ENCODE results near the gene CAVIN4.

The CAVIN4 gene, protein sequence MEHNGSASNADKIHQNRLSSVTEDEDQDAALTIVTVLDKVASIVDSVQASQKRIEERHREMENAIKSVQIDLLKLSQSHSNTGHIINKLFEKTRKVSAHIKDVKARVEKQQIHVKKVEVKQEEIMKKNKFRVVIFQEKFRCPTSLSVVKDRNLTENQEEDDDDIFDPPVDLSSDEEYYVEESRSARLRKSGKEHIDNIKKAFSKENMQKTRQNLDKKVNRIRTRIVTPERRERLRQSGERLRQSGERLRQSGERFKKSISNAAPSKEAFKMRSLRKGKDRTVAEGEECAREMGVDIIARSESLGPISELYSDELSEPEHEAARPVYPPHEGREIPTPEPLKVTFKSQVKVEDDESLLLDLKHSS

DNA sequence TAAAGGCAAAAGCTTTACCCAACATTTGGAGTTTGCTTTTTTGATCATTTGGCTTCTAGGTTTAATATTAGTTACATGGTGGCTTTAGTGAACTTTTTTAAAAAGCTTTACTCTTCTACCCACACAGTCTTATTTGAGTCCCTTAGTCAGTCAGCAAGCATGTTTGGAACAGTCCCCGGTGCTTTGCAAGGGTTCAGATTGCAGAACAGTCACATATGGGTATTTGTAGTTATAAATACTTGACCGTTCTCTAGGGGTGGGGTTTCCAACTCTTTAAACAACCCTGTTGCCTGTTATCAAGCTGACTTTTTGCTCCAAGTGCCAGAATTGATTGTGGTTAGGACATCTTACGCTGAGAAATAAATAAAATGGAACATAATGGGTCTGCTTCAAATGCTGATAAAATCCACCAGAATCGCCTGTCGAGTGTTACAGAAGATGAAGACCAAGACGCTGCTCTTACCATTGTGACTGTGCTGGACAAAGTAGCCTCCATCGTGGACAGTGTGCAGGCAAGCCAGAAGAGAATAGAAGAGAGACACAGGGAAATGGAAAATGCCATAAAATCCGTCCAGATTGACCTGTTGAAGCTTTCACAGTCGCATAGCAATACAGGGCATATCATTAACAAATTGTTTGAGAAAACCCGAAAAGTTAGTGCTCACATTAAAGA, at the start of gene CAVIN4:
TSS of gene CAVIN4 (plus strand) at position 304 of the 673 bp plus-strand sequence. CDS start at position 369, 65 bp downstream.
- DNase-seq, result no peak

DNA sequence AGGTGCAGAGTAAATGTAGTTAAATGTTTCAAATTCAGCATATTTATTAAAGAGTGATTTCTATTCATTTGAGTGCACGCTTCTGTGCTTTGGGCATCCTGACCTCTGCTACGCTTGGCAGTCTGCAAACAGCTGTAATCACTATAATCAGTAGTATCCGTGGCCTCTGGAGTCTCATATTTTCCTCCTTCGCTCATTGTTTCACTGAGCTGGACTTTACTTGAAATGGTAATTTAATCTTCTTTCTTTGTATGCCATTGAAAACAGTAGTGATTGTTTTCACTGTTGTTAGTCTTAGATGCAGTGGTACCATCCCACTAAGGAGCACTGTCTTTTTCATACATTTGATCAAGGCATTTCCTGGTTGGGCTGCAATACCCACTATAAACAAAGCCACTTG, 43.5 kb upstream of the CAVIN4 start:
- no peak for DNase-seq

DNA sequence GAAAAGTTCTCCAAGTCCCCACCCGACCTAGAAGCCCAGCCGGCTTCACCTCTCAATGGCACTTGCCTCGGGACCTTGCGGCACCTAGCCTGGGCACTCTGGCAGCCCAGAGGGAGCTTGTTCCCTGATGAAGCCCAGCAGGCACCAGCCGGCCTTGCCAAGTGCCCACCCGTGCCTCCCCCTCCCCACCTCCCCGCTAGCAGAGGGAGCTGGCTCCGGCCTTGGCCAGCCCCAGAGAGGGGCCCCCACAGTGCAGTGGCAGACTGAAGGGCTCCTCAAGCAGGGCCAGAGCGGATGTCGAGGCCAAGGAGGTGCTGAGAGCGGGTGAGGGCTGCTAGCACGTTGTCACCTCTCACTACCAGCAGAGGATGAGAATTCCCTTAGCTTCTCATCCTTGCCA, 37.6 kb upstream of the CAVIN4 start:
- no peak for DNase-seq

DNA sequence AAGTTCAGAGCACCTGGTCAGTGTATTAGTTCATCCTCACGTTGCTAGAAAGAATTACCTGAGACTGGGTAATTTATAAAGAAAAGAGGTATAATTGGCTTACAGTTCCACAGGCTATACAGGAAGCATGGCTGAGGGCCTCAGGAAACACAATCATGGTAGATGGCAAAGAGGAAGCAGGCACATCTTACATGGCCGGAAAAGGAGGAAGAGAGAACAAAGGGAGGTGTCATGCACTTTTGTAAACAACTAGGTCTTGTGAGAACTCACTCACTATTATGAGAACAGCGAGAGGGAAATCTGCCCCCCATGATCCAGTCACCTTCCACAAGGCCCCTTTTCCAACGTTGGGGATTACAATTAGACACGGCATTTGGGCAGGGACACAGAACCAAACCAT, 28.8 kb upstream of the CAVIN4 start:
- DNase-seq, result no peak

DNA sequence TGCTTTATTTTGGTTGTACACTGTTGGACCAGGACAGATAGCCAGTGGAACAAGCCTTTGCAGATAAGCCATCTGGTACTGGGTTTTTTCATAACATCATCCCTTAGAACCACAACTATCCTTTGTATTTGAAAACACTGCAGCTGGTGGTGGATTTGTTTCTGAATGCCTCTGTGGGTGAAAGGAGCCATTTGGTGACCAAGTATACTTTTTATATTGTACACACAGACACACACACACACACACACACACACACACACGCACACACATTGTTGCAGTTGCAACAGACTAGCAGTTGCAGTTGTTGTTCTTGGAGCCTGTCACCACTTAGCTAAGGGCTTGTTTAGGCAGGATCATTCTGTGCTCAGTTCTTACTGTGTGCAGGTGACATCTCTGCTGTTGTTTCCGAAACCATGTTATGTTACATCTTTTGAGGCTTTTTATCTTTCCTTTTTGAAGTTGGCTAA, 22.9 kb upstream of the CAVIN4 start:
- no peak for DNase-seq

DNA sequence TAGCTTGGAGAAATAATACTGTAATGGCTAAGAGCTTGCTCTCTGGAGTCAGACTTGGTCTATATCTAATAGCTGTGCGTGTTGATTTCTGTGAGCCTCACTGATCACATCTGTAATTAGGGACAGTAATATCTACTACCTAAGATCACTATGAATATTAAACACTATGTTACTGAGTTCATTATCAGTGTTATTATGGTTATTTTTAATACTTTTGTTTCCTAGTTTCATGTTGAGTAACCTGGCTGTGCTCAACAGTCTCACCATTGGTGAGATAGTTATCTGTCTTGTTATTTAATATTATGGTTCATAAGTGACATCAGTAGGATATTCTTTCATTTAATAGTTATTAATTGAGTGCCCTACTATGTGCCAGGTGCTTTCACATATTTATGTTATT, 22.4 kb upstream of the CAVIN4 start:
- no peak for DNase-seq

DNA sequence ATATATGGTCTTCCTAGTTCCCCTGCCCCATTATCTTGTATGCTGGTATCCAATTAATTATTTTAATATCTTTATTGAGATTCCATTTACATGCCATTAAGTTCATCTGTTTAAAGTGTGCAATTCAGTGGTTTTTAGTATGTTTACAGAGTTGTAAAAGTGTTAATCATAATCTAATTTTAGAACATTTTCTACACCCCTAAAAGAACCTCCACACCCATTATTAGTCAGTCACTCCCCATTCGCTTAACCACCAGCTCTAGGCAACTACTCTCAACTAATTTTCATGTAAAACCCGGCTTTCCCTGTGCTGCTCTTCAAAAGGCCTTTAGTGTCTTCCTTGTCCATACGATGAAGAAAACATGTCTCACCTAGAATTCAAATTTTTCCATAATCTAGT, 20.8 kb upstream of the CAVIN4 start:
- DNase-seq, result no peak

DNA sequence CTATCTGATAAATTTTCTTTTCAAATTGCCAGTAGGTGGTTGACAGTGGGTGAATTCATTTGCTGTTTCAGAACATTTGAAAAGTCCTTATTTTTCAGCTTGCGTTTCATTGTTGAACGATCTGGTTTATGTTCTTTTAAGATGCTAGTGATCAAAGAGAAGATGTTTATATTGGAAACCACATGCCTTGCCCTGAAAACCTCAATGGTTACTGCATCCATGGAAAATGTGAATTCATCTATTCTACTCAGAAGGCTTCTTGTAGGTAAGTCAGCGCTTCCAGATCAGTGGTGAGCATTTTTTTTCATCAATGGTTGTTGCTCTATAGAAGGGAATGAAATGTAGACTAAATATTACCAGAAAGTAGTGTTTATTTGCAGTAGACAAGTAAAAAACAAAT, 16.6 kb upstream of the CAVIN4 start:
- DNase-seq, result no peak

DNA sequence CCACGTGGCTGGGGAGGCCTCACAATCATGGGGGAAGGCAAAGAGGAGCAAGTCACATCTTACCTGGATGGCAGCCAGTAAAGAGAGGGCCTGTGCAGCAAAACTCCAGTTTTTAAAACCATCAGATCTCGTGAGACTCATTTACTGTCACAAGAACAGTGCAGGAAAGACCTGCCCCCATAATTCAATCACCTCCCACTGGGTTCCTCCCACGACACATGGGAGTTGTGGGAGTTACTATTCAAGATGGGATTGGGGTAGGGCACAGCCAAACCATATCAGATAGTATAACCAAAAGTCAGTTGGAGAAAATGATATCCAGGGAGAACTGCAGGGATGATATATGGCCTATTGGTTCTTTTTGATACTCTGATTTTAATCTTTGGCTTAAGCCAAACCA, 10.0 kb upstream of the CAVIN4 start:
- DNase-seq, result no peak

DNA sequence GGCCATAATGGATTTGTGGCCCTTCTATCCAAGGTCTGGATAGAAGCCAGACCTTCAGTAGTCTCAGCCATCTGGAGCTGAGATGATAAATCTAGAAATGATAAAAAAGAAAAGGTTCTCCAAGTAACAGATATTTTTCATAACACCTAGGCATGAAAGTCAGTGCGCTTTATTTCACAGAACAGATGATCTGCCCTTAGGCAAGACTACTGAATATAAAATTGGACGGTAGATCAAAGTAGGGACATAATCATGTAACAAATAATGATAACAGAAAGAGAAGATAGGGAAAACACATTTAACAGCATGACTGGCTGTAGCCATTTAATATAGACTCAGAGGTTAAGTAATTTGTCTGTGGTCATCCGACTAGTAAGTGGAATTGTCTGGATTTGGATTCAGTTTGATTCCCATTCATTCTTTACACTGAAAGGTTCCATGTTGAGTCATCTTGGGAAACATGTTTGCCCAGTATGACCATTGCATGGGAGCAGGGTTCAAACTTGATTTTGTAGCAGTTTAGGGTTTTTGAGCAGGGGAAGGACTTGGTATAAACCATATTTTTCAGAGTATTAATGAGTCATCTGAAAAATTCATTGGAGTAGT, 4.1 kb upstream of the CAVIN4 start:
- DNase-seq, result no peak

DNA sequence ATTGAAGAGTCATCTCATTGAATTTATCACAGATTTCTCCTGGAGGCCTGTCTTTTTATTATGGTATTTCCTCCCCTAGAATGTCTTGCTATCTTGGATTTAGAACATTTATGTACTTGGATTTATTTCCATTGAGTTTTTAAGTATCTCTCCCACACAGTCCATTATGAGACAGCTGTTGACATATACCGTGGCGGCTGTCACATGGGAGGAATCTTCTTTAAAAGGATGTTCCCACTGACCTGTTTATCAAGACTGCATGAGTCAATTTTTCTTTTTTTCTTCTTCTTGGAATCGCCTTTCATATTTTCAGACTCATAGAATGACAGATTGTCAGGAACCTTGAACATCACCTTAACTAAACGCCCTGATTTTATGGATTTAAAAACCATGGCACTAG, 2.9 kb upstream of the CAVIN4 start:
- no peak for DNase-seq

DNA sequence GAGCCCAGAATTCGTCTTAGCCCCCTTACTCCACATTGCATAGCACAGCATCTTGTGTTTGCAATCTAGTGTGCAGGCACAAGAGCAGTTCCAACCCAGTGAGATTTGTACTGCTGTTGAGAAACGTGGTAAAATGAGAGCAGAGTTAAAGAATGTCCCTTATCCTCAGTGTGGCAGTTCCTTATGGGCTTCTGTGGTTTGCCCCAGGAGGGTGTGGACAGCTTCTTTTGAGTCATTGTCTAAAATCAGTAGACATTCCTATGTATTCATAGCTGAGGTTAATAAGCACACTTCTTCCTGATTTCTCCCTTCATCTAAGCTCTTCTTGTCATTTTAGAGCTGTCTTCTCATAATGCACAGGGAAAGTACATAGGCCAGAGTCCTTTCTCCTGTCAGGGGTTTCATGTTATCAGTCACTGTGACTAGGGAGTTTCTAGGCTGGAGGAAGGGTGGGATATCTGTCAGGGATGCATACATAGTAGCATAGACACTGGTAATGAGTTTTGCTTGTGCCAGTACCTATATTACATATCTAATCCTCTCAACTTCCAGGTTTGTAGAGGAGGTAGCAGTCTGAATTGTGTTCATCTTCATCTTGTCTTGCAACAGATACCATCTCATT, 2.0 kb upstream of the CAVIN4 start:
- DNase-seq, result no peak

DNA sequence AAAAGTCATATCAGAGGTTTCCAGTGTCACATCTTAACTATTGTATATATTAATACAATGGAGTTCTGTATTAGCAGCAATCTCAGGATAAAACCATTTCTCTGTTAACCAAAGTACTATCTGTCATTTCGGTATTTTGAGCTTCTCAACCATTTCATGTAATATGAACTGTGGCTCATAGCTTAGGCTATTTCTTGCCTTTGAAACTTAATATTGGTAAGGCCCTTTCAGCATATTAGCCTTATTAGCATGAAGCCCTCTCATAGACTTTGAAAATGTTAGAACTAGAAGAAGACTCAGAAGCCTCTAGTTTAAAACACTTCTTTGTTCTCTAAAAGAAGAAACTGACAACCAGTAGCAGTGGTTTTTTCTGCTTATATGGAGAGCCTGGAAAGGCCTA, 731 bp downstream of the CAVIN4 start:
- no peak for DNase-seq

DNA sequence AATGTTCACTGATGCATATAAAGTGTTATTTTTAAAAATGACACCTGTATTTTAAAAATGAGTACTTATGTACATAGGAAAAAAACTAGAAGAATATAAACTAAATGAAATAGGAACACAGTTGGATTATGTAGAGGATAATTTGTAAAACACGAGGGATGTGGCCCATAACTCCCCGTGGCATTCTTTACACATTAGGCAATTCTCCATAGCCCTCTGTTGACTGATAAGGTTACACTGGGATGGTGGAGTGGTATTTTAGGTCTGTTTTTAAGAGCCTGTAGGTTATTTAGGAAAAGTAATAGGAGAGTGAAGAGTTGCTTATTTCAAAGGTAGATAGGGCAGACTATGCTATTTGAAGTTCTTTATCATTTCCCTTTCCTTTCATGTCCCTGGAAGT, 1.8 kb downstream of the CAVIN4 start:
- DNase-seq, result no peak

DNA sequence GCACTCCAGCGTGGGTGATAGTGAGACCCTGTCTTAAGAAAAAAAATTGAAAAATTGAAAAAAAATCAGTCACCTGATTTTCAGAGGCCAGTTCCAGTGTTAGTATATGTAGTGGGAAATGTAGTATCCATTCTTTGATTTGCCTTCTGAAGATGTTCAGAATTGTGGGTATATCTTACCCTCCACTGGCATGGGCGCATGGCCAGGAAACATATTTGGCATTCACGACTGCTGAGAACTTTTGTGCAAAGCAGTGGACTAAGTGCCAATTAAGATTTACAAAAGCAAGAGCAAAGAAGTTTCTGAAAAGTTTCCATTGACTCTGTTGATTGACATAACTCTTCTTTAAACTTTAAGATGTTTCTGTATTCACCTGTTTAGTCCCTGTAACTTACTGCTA, 2.4 kb downstream of the CAVIN4 start:
- DNase-seq, result no peak

DNA sequence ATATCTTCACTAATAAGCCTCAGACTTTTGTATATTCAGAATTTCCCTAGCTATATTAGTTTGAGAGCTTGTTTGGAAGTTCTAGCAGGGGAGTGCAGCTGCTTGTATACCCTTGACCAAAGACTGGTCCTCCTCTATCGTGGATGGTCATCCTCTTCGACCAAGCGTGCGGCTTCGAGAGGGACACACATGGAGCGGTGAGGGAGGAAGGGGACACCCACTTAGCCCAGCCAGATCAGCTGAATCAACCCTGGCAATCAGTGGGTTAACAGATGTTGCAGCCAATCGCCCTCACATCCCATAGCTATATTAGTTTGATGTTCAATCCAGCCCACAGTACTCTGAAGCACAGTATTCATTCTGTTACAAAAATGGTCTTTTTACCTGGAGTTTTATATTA, 3.2 kb downstream of the CAVIN4 start:
- DNase-seq, result no peak

DNA sequence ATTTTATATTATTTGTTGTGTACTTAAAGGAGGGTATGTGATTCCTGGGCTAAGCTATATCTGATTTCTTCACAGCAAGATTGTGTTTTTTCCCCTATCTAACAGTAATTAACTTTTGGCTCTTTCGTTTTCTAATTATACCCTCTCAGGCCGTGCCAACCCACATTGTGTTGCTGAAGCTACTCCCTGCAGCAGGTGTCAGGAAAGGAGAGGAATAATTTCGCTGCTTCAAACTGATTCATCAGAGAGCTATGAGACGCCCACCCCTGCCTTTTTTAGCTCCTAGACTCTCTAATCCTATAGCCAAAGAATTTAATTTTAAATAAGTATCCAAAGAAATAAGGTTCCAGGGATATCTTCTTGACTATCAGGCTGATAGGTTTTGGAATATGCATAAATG, 3.8 kb downstream of the CAVIN4 start:
- no peak for DNase-seq

DNA sequence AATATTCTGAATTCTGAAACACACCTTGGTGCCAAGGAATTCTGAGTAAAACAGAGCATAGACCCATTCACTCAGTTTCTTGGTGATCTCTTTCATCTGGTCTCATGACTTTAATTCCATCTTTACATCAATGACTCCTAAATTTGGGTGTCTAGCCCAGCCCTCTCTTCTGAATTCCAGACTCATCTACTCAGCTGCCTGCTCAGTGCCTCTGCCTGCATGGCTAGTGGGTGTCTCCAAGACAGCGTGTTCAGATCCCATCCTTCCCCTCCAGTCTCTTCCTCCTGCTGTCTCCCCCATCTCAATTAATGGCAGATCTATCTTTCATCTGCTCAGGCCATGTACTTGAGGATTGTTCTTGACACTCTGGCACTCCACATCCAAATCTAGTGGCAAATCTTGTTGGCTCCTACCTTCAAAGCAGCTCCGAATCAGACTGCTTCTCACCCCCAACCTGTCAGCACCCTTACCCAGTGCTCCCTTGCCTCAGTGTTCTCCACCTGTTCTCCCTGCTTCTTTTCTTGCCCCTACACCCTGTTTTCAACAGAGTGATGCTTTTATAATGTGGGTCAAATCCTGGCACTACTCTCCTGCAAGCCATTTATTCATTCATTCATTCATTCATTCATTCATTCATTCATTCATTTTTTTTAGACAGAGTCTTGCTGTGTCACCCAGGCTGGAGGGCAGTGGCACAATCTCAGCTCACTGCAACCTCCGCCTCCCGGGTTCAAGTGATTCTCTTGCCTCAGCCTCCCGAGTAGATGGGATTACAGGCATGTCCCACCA, 5.3 kb downstream of the CAVIN4 start:
- DNase-seq, result no peak

DNA sequence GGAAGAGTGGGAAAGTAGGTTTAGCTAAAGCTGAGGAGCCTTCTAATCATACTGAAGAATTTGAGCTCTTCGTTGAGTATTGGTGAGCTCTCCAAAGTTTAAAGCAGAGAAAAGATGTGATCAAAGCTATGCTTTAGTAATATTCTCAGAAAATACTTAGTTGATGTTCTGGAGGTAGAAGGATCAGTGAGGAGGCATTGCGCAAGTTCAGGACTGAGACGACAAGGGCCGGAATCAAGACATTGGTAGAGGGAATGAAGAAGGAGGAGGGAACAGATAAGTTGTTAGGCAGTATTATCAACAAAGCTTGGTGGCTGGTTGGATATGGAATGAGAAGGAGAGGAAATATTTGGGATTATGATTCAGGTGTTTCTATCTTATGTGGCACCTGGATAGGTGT, 7.1 kb downstream of the CAVIN4 start:
- DNase-seq, result no peak

DNA sequence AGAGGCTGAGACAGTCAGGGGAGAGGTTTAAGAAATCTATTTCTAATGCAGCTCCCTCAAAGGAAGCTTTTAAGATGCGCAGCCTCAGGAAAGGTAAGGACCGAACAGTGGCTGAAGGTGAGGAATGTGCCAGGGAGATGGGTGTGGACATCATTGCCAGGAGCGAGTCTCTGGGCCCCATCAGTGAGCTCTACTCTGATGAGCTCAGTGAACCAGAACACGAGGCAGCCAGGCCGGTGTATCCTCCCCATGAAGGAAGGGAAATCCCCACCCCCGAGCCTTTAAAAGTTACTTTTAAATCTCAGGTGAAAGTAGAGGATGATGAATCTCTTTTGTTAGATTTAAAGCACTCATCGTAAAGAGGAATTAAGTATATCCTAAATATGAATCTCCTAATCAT, 8.2 kb downstream of the CAVIN4 start:
- no peak for DNase-seq

DNA sequence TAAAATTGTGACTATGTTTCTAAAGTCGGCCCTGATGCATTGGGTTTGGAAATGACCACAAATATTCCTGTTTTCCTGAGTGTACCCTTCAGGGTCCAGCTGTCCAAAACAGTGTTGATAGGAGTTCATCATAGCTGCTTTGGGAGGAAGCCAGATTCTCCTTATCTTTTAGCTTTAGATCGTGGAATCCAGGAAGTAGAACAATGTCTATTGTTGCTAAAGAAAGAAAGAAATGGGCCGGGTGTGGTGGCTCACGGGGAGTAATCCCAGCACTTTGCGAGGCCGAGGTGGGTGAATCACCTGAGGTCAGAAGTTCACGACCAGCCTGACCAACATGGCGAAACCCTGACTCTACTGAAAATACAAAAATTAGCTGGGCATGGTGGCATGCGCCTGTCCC, 9.5 kb downstream of the CAVIN4 start:
- no peak for DNase-seq

DNA sequence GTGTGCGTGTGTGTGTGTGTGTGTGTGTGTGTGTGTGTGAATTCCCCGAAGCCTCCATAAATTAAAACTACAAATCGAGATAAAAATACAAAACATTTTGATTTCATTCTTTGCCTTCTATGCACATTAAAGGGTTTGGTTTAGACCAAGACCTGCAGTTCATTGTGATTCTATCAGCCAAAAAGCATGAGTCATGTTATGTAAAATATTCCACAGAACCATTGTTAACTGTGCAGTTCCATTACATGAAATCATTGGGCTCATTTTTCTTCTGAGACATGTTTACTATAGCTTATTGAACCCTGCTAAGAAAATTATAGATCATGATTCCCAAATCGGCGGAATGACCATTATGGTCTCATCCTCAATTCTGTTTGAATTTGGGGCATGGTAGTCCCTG, 11.7 kb downstream of the CAVIN4 start:
- no peak for DNase-seq

DNA sequence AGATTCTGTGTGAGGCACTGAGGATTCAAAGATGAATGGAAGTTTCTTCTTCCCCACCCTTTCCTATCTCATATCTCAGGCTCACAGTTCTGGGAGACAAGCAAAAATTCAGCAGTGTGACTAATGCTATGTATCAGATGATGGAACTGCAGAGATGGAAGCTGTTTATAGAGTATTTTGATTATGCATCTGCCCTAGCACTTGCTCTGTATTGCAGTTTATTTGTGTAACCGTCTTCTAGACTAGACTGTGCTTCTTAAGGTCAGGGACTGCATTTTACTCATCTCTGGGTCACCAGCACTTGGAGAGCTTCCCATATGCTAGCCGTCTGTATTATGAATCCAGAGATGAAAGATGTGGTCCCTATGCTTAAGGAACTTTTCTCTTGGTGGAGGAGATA, 12.6 kb downstream of the CAVIN4 start:
- no peak for DNase-seq
